Vagina (tissue), 2 donors: ENCODE data around the gene MAN1C1.

Source experiments
- POLR2AphosphoS5 ChIP-seq, 2 donors: sonication (generic); formaldehyde crosslinking; IDR thresholded peaks; one replicate each; pipeline ENCODE4 v1.9.0; 2017; ENCODE audit warnings: antibody characterized with exemption in 2 of 2, mild to moderate bottlenecking in 2 of 2, low read depth in 1 of 2; ENCODE audit not compliant: insufficient read depth in 1 of 2
- TF ChIP-seq, protein P1 (sequence below), 3 experiments: fragments of 450-650 bp in 2 of 3; fragments of 200-600 bp in 1 of 3; sonication (generic) in 1 of 3; IDR thresholded peaks; one replicate each; pipeline ENCODE4 v1.5.1; 2017 to 2019; ENCODE audit warnings: antibody characterized with exemption in 3 of 3, mild to moderate bottlenecking in 2 of 3, moderate library complexity in 2 of 3

DNA sequence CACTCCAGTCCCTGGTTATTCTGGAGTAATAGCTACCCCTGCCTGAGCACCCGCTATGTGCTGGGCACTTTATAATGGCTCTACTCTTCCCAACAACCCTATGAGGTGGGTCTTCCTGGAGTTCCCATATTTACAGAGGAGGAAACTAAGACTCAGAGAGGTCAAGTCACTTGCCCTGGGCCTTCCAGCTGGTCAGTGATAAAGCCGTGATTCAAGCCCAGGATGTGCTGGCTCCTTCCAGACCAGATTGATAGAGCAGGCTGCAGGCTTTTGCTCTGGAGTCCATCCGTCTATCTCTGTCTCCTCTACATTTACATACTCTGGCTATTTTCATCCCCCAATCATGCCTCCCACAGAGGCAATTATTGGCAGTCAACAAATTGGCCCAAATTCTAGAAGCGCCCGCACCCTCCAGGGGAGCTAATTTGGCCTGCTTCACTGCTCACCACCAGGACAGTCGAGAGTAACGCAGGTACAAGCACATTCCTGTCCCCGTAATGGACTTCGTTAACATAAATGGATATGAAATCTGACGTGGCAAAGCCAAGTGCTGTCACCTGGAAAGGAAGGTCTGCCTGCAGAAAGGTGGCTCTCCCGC lies 143.6 kb downstream of the MAN1C1 start:
- no peak for TF ChIP-seq POLR2AphosphoS5 (IDR thresholded peaks at IDR 0.05; ENCODE audit: insufficient read depth in 1 of 2, low read depth in 1 of 2)
- TF ChIP-seq, protein P1, sequence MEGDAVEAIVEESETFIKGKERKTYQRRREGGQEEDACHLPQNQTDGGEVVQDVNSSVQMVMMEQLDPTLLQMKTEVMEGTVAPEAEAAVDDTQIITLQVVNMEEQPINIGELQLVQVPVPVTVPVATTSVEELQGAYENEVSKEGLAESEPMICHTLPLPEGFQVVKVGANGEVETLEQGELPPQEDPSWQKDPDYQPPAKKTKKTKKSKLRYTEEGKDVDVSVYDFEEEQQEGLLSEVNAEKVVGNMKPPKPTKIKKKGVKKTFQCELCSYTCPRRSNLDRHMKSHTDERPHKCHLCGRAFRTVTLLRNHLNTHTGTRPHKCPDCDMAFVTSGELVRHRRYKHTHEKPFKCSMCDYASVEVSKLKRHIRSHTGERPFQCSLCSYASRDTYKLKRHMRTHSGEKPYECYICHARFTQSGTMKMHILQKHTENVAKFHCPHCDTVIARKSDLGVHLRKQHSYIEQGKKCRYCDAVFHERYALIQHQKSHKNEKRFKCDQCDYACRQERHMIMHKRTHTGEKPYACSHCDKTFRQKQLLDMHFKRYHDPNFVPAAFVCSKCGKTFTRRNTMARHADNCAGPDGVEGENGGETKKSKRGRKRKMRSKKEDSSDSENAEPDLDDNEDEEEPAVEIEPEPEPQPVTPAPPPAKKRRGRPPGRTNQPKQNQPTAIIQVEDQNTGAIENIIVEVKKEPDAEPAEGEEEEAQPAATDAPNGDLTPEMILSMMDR (IDR thresholded peaks at IDR 0.05), result no peak
